SU-DHL-6 (cell line): ENCODE measurements around the gene SLC30A5.
"Not testable (repeated sequence)": the region's sequence is repeated elsewhere in the genome, so short reads cannot be mapped to it uniquely, and the experiment has no call there.

Experiments used
- H2AFZ ChIP-seq: fragments of 200-600 bp; sonication (generic); 2 replicates; pipeline ENCODE4 v1.6.1; 2014; ENCODE audit warnings: low read depth, mild to moderate bottlenecking, moderate library complexity, mixed read lengths, antibody characterized with exemption, low read length; ENCODE audit not compliant: severe bottlenecking
- H3F3A ChIP-seq: fragments of 200-600 bp; shearing (Covaris generic); 2 replicates; pipeline ENCODE4 v1.6.0; 2016; ENCODE audit warnings: antibody characterized with exemption, mild to moderate bottlenecking; ENCODE audit not compliant: insufficient read depth
- H3K27ac ChIP-seq: fragments of 200-600 bp; sonication (generic); 2 replicates; pipeline ENCODE4 v1.5.1; 2016; ENCODE audit warnings: low read depth, mild to moderate bottlenecking, low read length, moderate library complexity, mixed read lengths
- H3K27me3 ChIP-seq: fragments of 200-600 bp; sonication (generic), shearing (Covaris generic); 2 replicates; pipeline ENCODE4 v1.6.0; 2014; ENCODE audit warnings: mild to moderate bottlenecking, low read length
- H3K36me3 ChIP-seq: fragments of 200-600 bp; sonication (generic); 2 replicates; pipeline ENCODE4 v1.6.1; 2014; ENCODE audit warnings: mild to moderate bottlenecking, low read length, mixed read lengths
- H3K4me2 ChIP-seq: fragments of 300-600, 200-600 bp; shearing (Covaris generic), sonication (generic); 2 replicates; pipeline ENCODE4 v1.6.0; 2014; ENCODE audit warnings: low read length, low read depth, mild to moderate bottlenecking; ENCODE audit not compliant: poor library complexity, severe bottlenecking
- H3K4me3 ChIP-seq: fragments of 200-600 bp; sonication (generic); 2 replicates; pipeline ENCODE4 v1.5.1; 2014; ENCODE audit warnings: antibody characterized with exemption, low read length, mild to moderate bottlenecking, mixed read lengths; ENCODE audit not compliant: insufficient read depth, poor library complexity, severe bottlenecking
- H3K79me2 ChIP-seq: fragments of 200-600 bp; sonication (generic); 2 replicates; pipeline ENCODE4 v1.6.1; 2014; ENCODE audit warnings: mild to moderate bottlenecking, low read length, moderate library complexity; ENCODE audit not compliant: insufficient read depth
- H3K9ac ChIP-seq: fragments of 200-600 bp; sonication (generic); 2 replicates; pipeline ENCODE4 v1.7.0; 2014; ENCODE audit warnings: mild to moderate bottlenecking, low read length
- H3K9me2 ChIP-seq: fragments of 200-600 bp; sonication (generic); replicated peaks from 2 replicates; pipeline ENCODE4 v1.6.1; 2014; ENCODE audit warnings: low read length; ENCODE audit not compliant: insufficient read depth
- H3K9me3 ChIP-seq: fragments of 200-600 bp; sonication (generic); 2 replicates; pipeline ENCODE4 v1.6.1; 2014; ENCODE audit warnings: low read length, mixed read lengths; ENCODE audit not compliant: insufficient read depth
- H4K20me1 ChIP-seq: fragments of 200-600 bp; sonication (generic); 2 replicates; pipeline ENCODE4 v1.6.1; 2014; ENCODE audit warnings: low read depth, mild to moderate bottlenecking, antibody characterized with exemption, low read length, moderate library complexity, mixed read lengths
- CTCF ChIP-seq: fragments of 200-600 bp; sonication (generic); IDR thresholded peaks from one replicate; pipeline ENCODE4 v1.5.1; 2017; ENCODE audit warnings: antibody characterized with exemption, mild to moderate bottlenecking, low read length, moderate library complexity; ENCODE audit not compliant: insufficient read depth, poor library complexity, severe bottlenecking
- EZH2phosphoT487 ChIP-seq: fragments of 200-600 bp; sonication (generic), shearing (Covaris generic); conservative IDR thresholded peaks from 2 replicates; pipeline ENCODE4 v1.6.1; 2018; ENCODE audit warnings: mild to moderate bottlenecking, antibody characterized with exemption, low read length, moderate library complexity, mixed read lengths

Gene SLC30A5

GRCh38 chr5:69131304-69131703, 37.5 kb downstream of the SLC30A5 start:
- Histone ChIP-seq H3K79me2 (no peaks in the 10 kb centered on the region), H3K9me2 (no peaks in the 10 kb centered on the region), H2AFZ (no peak overlapping the region), H4K20me1 (no peaks in the 10 kb centered on the region), H3K4me3 (no peak overlapping the region), H3K4me2 (no peak overlapping the region), H3F3A (peaks cover 23% of the 10 kb centered on the region), H3K36me3 (peaks cover 22% of the 10 kb centered on the region; the same call in 1 of the 2 replicates), H3K27ac (peak overlapping the region; percentile 42), H3K9me3 (no peaks in the 10 kb centered on the region), H3K27me3 (no peaks in the 10 kb centered on the region), H3K9ac (no peak overlapping the region)
- TF ChIP-seq CTCF (no peak), EZH2phosphoT487 (no peak)

GRCh38 chr5:69134126-69134525, 40.3 kb downstream of the SLC30A5 start:
- Histone ChIP-seq H3K9me2 (no peaks in the 10 kb centered on the region), H3K27me3 (no peaks in the 10 kb centered on the region)

GRCh38 chr5:69136293-69136692, 42.5 kb downstream of the SLC30A5 start:
- peak overlapping the region; percentile 26 for H3K4me3 ChIP-seq
- H3F3A ChIP-seq, result peaks cover 30% of the 10 kb centered on the region
- peak overlapping the region; percentile 49 for H3K9ac ChIP-seq
- peak overlapping the region; percentile 61 for H2AFZ ChIP-seq
- H3K9me2 ChIP-seq, result no peaks in the 10 kb centered on the region
- H3K36me3 ChIP-seq, result no peaks in the 10 kb centered on the region
- peaks cover 5% of the 10 kb centered on the region; the same call in 1 of the 2 replicates for H3K9me3 ChIP-seq
- no peaks in the 10 kb centered on the region for H3K27me3 ChIP-seq
- no peaks in the 10 kb centered on the region for H4K20me1 ChIP-seq
- TF ChIP-seq EZH2phosphoT487, result no peak
- no peak for TF ChIP-seq CTCF
- H3K4me2 ChIP-seq, result peak overlapping the region; percentile 71
- no peaks in the 10 kb centered on the region for H3K79me2 ChIP-seq
- peak overlapping the region; percentile 93 for H3K27ac ChIP-seq

More at GRCh38 chr5:69134126-69134525, 40.3 kb downstream of the SLC30A5 start:
- no peaks in the 10 kb centered on the region for H3K79me2 ChIP-seq
- no peak overlapping the region for H3K9ac ChIP-seq
- no peaks in the 10 kb centered on the region for H3K9me3 ChIP-seq
- peaks cover 12% of the 10 kb centered on the region; the same call in 1 of the 2 replicates for H3K36me3 ChIP-seq
- no peak overlapping the region for H3K4me2 ChIP-seq
- no peaks in the 10 kb centered on the region for H4K20me1 ChIP-seq
- no peak overlapping the region for H3K4me3 ChIP-seq
- TF ChIP-seq EZH2phosphoT487 (no peak), CTCF (no peak)
- peak overlapping the region; percentile 35 for H3K27ac ChIP-seq
- H2AFZ ChIP-seq, result no peak overlapping the region
- peaks cover 37% of the 10 kb centered on the region for H3F3A ChIP-seq

GRCh38 chr5:69137208-69137607, 43.4 kb downstream of the SLC30A5 start:
- H3K27me3 ChIP-seq, H2AFZ ChIP-seq, H3K36me3 ChIP-seq, H3K4me3 ChIP-seq, H3K9ac ChIP-seq, H3K9me3 ChIP-seq, H3K9me2 ChIP-seq, H4K20me1 ChIP-seq, H3K79me2 ChIP-seq: not testable (repeated sequence)
- Histone ChIP-seq H3F3A (peaks cover 30% of the 10 kb centered on the region), H3K27ac (peak overlapping the region; percentile 93; the same call in 1 of the 2 replicates), H3K4me2 (peak overlapping the region; percentile 71)
